IMR-90 (cell line): ENCODE data around the gene TUSC2.

Experiments
- CEBPB ChIP-seq: IDR thresholded peaks from 2 replicates; pipeline ENCODE4 v1.6.1; 2012; ENCODE audit warnings: low read depth, low read length, improper control_type of control experiment
- CHD1 ChIP-seq: IDR thresholded peaks from 2 replicates; pipeline ENCODE4 v1.6.1; 2012; ENCODE audit warnings: low read depth, low read length, improper control_type of control experiment
- CTCF ChIP-seq: conservative IDR thresholded peaks from 2 replicates; pipeline ENCODE4 v1.5.1; 2012; ENCODE audit warnings: mild to moderate bottlenecking, low read depth, low read length, improper control_type of control experiment
- FOS ChIP-seq: fragments of 150-350 bp; IDR thresholded peaks from 2 replicates; pipeline ENCODE4 v1.6.1; 2016; ENCODE audit warnings: low read depth, low read length
- MAFK ChIP-seq: IDR thresholded peaks from 2 replicates; pipeline ENCODE4 v1.6.1; 2012; ENCODE audit warnings: low read depth, low read length, improper control_type of control experiment
- MAZ ChIP-seq: IDR thresholded peaks from 2 replicates; pipeline ENCODE4 v1.6.1; 2012; ENCODE audit warnings: low read depth, mild to moderate bottlenecking, low read length, improper control_type of control experiment, moderate library complexity, borderline replicate concordance
- MXI1 ChIP-seq: IDR thresholded peaks from 2 replicates; pipeline ENCODE4 v1.6.1; 2012; ENCODE audit warnings: low read depth, mild to moderate bottlenecking, low read length, moderate library complexity, borderline replicate concordance
- POLR2A ChIP-seq: IDR thresholded peaks from 2 replicates; pipeline ENCODE4 v1.6.1; 2012; ENCODE audit warnings: mild to moderate bottlenecking, low read depth, low read length
- RAD21 ChIP-seq: IDR thresholded peaks from 2 replicates; pipeline ENCODE4 v1.6.1; 2012; ENCODE audit warnings: low read length, improper control_type of control experiment
- USF2 ChIP-seq: fragments of 150-350 bp; IDR thresholded peaks from 2 replicates; pipeline ENCODE4 v1.6.1; 2017; ENCODE audit warnings: mild to moderate bottlenecking, antibody characterized with exemption, low read length, low read depth

DNA sequence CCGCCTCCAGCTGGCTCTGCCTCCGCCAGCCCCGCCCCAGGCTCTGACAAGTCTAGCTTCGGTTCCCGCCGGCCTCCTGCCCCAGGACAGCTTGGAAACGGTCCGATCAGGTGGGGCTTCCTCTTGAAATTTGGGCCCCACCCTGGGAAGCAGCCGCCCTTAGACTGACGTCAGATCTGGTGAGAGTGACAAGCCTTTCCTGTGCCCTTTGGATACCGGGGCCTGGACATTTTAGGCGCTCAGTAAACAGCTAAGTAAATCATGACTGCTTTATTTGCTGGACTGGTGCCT, 28.4 kb downstream of the TUSC2 start:
- no peak for TF ChIP-seq RAD21
- TF ChIP-seq CTCF: no peak
- no peak for TF ChIP-seq MAFK
- TF ChIP-seq CEBPB: no peak
- no peak for TF ChIP-seq MXI1
- no peak for TF ChIP-seq USF2
- TF ChIP-seq POLR2A: no peak
- no peak for TF ChIP-seq MAZ
- no peak for TF ChIP-seq FOS
- TF ChIP-seq CHD1: no peak
